NB4 (cell line): Measurements from ENCODE around the gene ANTKMT.

Experiments
- CTCF ChIP-seq: IDR thresholded peaks from one replicate; pipeline ENCODE4 v1.5.1; 2012; ENCODE audit warnings: low read depth, low read length
- MAX ChIP-seq: IDR thresholded peaks from 2 replicates; pipeline ENCODE4 v1.6.1; 2011; ENCODE audit warnings: low read depth, low read length
- MYC ChIP-seq: IDR thresholded peaks from 2 replicates; pipeline ENCODE4 v1.6.1; 2011; ENCODE audit warnings: low read depth, low read length
- POLR2A ChIP-seq: IDR thresholded peaks from 2 replicates; pipeline ENCODE4 v1.6.1; 2011; ENCODE audit warnings: mild to moderate bottlenecking; ENCODE audit not compliant: insufficient read length; ENCODE audit errors: extremely low read depth

DNA sequence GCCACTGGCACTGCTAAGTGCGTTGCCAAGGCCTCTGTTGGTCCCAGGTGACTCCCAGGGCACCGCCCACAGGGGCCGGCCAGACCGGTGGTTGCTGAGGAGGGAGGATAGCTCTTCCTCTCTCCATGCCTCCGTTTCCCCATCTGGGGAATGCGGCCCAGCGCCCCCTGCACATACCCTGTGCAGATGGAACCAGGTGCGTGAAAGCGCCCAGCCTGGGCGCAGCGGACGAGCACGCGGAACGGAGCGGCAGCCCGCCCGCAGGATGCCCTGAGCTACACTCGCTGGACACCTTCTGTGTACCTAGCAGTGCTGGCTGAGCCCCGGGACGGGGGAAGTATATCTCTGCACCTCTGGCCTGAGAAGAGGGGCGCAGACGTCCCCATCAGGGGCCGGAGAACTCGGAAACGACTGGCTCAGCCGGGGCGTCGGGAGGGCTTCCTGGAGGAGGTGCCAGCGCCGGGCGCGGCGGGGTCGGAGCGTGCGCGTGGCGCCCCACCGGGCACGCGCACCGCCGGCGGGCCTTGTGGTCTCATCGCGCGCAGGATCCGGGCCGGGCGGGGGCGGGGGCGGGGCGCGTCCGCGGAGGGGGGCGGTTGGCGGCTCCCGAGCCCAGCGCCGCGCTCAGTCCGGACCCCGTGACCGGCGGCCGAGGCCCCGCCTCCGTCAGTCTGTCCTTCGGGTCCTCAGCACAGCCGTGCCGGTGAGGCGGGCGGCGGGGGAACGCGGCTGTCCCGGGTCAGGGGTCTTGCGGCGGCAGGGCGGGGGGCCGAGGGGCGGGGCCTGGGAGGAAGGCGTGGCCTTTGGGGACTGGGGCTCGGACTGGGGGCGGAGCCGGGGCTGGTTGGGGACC is 5.7 kb downstream of the ANTKMT start, which contains the start of the genes CCDC78 and HAGHL:
- TF ChIP-seq CTCF (no peak), POLR2A (no peak), MAX (0 out of 2 replicates have a peak, but pooled peaks have one; percentile 34), MYC (no peak)
